Sigmoid colon (tissue), 4 donors: ENCODE measurements around the gene MACIR.

Source experiments
- EP300 ChIP-seq, 4 donors: sonication (generic); formaldehyde crosslinking; IDR thresholded peaks; one replicate each; pipeline ENCODE4 v1.6.1; 2017; ENCODE audit warnings: antibody characterized with exemption in 4 of 4
- POLR2A ChIP-seq, 2 donors: fragments of 450-650 bp; IDR thresholded peaks; one replicate each; pipeline ENCODE4 v1.6.1; 2016; ENCODE audit warnings: antibody characterized with exemption in 2 of 2, mild to moderate bottlenecking in 2 of 2, moderate library complexity in 2 of 2
- POLR2AphosphoS5 ChIP-seq, 4 donors: sonication (generic); formaldehyde crosslinking; IDR thresholded peaks; one replicate each; pipeline ENCODE4 v1.6.1; 2017; ENCODE audit warnings: antibody characterized with exemption in 4 of 4
- TF ChIP-seq, protein P1 (sequence below), 4 experiments: fragments of 450-650 bp in 3 of 4; fragments of 200-600 bp in 1 of 4; IDR thresholded peaks; one replicate each; pipeline ENCODE4 v1.5.1; 2016 to 2019; ENCODE audit warnings: antibody characterized with exemption in 4 of 4, mild to moderate bottlenecking in 3 of 4, moderate library complexity in 2 of 4

DNA sequence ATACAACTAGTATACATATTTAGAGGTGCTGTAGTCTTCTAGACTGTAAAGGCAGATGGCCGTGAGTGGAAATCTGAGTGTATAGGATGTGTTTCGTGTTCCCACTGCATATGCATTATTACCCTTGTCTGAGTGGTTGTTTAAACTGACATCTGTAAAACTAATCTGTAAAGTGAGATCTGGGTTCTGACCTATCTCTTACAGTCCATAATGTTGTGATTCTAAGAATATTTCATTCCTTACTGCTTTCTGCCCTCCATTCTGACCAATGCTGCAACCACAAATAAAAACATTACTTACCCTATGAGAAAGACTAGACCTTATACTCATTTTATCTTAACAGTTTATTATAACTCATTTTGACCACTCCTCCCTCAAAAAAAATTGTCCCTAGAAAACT, 47.6 kb upstream of the MACIR start:
- TF ChIP-seq, protein P1, sequence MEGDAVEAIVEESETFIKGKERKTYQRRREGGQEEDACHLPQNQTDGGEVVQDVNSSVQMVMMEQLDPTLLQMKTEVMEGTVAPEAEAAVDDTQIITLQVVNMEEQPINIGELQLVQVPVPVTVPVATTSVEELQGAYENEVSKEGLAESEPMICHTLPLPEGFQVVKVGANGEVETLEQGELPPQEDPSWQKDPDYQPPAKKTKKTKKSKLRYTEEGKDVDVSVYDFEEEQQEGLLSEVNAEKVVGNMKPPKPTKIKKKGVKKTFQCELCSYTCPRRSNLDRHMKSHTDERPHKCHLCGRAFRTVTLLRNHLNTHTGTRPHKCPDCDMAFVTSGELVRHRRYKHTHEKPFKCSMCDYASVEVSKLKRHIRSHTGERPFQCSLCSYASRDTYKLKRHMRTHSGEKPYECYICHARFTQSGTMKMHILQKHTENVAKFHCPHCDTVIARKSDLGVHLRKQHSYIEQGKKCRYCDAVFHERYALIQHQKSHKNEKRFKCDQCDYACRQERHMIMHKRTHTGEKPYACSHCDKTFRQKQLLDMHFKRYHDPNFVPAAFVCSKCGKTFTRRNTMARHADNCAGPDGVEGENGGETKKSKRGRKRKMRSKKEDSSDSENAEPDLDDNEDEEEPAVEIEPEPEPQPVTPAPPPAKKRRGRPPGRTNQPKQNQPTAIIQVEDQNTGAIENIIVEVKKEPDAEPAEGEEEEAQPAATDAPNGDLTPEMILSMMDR (IDR thresholded peaks at IDR 0.05): no peak
- TF ChIP-seq EP300 (IDR thresholded peaks at IDR 0.05) (no peak), POLR2A (IDR thresholded peaks at IDR 0.05) (no peak), POLR2AphosphoS5 (IDR thresholded peaks at IDR 0.05) (no peak)
